HL-60/S4 treated with phorbol 12-myristate 13-acetate at 8.2 ng/mL for 4 days and 3 days (cell line): ENCODE results near the gene HOOK2.
"Not testable (repeated sequence)": the region's sequence is repeated elsewhere in the genome, so short reads cannot be mapped to it uniquely, and the experiment has no call there.

Experiments
- in situ Hi-C: fragments of 300-500 bp; cut with MboI; formaldehyde crosslinking; loops from 2 replicates; pipeline ENCODE4 v1.15.0; 2022; ENCODE audit warnings: low sequenced_read_pairs

Gene HOOK2

GRCh38 chr19:12756150-12756883 lies 19.0 kb downstream of the HOOK2 start:
- in situ Hi-C loops, result no loop called here

- in situ Hi-C loops, result no loop called here
Measured at GRCh38 chr19:12754465-12755196, 20.7 kb downstream of the HOOK2 start.

GRCh38 chr19:12752056-12752781 lies 23.1 kb downstream of the HOOK2 start:
- in situ Hi-C loops, result no loop called here

- in situ Hi-C loops, result no loop called here
Measured at GRCh38 chr19:12751635-12752034, 23.7 kb downstream of the HOOK2 start, which contains the start of gene BEST2. TSS of gene BEST2 (plus strand) at chr19:12751791. CDS start at chr19:12752593, 802 bp downstream.

GRCh38 chr19:12750851-12751250 lies 24.5 kb downstream of the HOOK2 start:
- in situ Hi-C loops, result no loop called here

- in situ Hi-C loops, result no loop called here
Measured at GRCh38 chr19:12749938-12750521, 25.3 kb downstream of the HOOK2 start.

GRCh38 chr19:12748489-12748888 lies 26.9 kb downstream of the HOOK2 start:
- in situ Hi-C loops, result no loop called here

GRCh38 chr19:12745166-12745897 lies 30.0 kb downstream of the HOOK2 start:
- in situ Hi-C loops, result no loop called here

GRCh38 chr19:12737835-12738351 lies 37.5 kb downstream of the HOOK2 start:
- in situ Hi-C loops, result no loop called here

- in situ Hi-C loops, result no loop called here
Measured at GRCh38 chr19:12736995-12737834, 38.1 kb downstream of the HOOK2 start, which contains the start of gene GET3. TSS of gene GET3 (plus strand) at chr19:12737497. CDS start at chr19:12737506, 9 bp downstream.

- in situ Hi-C loops, result no loop called here
Measured at GRCh38 chr19:12733369-12734214, 41.8 kb downstream of the HOOK2 start.

- in situ Hi-C loops, result no loop called here
Measured at GRCh38 chr19:12731337-12731736, 44.0 kb downstream of the HOOK2 start.

GRCh38 chr19:12730064-12730463 lies 45.3 kb downstream of the HOOK2 start:
- in situ Hi-C loops, result no loop called here

GRCh38 chr19:12727745-12728433 lies 47.5 kb downstream of the HOOK2 start:
- in situ Hi-C loops, result no loop called here

- in situ Hi-C loops, result no loop called here
Measured at GRCh38 chr19:12726988-12727316, 48.4 kb downstream of the HOOK2 start.

- in situ Hi-C loops, result not testable (repeated sequence)
Measured at GRCh38 chr19:12725612-12726011, 49.7 kb downstream of the HOOK2 start.

- in situ Hi-C loops, result no loop called here
Measured at GRCh38 chr19:12723641-12724426, 51.5 kb downstream of the HOOK2 start, which contains the start of gene TNPO2. TSS of gene TNPO2 (minus strand) at chr19:12723932. CDS start at chr19:12720977, 2,955 bp downstream.
